Transverse colon (tissue), 4 donors: ENCODE results near the gene DYNC1LI2. TPM values are rescaled to one million over a fixed set of nuclear protein-coding genes. Genes with fewer than 3 reads are reported as not detected.
"Not testable (repeated sequence)": the region's sequence is repeated elsewhere in the genome, so short reads cannot be mapped to it uniquely, and the experiment has no call there.

Experiments
- DNase-seq: peaks from one replicate; pipeline ENCODE4 v3.0.0-alpha.2; 2019
- H3K27ac ChIP-seq, 4 donors: fragments of 200-600 bp; sonication (generic); 2 replicates each; pipeline ENCODE4 v1.5.1; 2016 to 2018; ENCODE audit warnings: inconsistent platforms in 4 of 4
- H3K27me3 ChIP-seq: fragments of 200-600 bp; sonication (generic); 2 replicates; pipeline ENCODE4 v1.5.1; 2017; ENCODE audit warnings: inconsistent platforms
- H3K36me3 ChIP-seq, 4 donors: fragments of 200-600 bp; sonication (generic); 2 replicates each; pipeline ENCODE4 v1.5.1; 2017 to 2019; ENCODE audit warnings: inconsistent platforms in 4 of 4
- H3K4me1 ChIP-seq, 4 donors: fragments of 200-600 bp; sonication (generic); 2 replicates each; pipeline ENCODE4 v1.5.1; 2017 to 2020; ENCODE audit warnings: inconsistent platforms in 4 of 4
- H3K4me3 ChIP-seq, 4 donors: fragments of 200-600 bp; sonication (generic); 1 replicate in 1 of 4; 2 replicates in 3 of 4; pipeline versions ENCODE4 v1.5.1 to v1.6.1; 2017 to 2019; ENCODE audit warnings: inconsistent platforms in 4 of 4
- H3K9me3 ChIP-seq, 2 donors: fragments of 200-600 bp; sonication (generic); 2 replicates each; pipeline ENCODE4 v1.5.1; 2017 to 2019; ENCODE audit warnings: inconsistent platforms in 2 of 2
- EP300 ChIP-seq: sonication (generic); formaldehyde crosslinking; IDR thresholded peaks from one replicate; pipeline ENCODE4 v1.6.1; 2017; ENCODE audit warnings: antibody characterized with exemption, low read depth
- POLR2A ChIP-seq: fragments of 450-650 bp; IDR thresholded peaks from one replicate; pipeline ENCODE4 v1.6.1; 2016; ENCODE audit warnings: antibody characterized with exemption, mild to moderate bottlenecking, moderate library complexity
- POLR2AphosphoS5 ChIP-seq, 3 donors: sonication (generic); formaldehyde crosslinking; IDR thresholded peaks; one replicate each; pipeline ENCODE4 v1.6.1; 2016; ENCODE audit warnings: antibody characterized with exemption in 3 of 3
- WGBS, 2 donors: methylation state at CpG; one replicate each; pipeline ENCODE4 v1.1.5; 2018; ENCODE audit warnings: low coverage in 1 of 2; 5-methylcytosine and 5-hydroxymethylcytosine counted together
- in situ Hi-C, 4 donors: fragments of 200-750 bp; cut with MboI; loops; one replicate each; pipeline versions ENCODE4 v1.15.0 to v1.15.1; 2017; ENCODE audit warnings: low sequenced_read_pairs in 3 of 4, low pct_ligation_motif_present in 1 of 4, low pct_unique_long_range_greater_than_20kb in 1 of 4
- intact Hi-C: fragments of 100-400 bp; cut with DNase I; formaldehyde crosslinking; loops from one replicate; pipeline ENCODE4 v1.15.1; 2023; ENCODE audit warnings: low total_unique reads
- total RNA-seq, 4 donors: library from RNA; depleted of rRNA; stranded (reverse); fragments of >200 nt; gene quantifications; one replicate each; pipeline ENCODE4 v1.1.0, GENCODE V29; 2016
- TF ChIP-seq, protein P1 (sequence below), 5 experiments: fragments of 200-600 bp in 3 of 5; fragments of 450-650 bp in 2 of 5; sonication (generic) in 3 of 5; IDR thresholded peaks; 1 replicate in 2 of 5; 2 replicates in 3 of 5; pipeline ENCODE4 v1.5.1; 2016 to 2017; ENCODE audit warnings: antibody characterized with exemption in 5 of 5, inconsistent platforms in 3 of 5, mild to moderate bottlenecking in 2 of 5, moderate library complexity in 1 of 5

DYNC1LI2 gene
- total RNA-seq: 100 to 1,000 TPM; 199 to 393 (median 284) TPM

DNA sequence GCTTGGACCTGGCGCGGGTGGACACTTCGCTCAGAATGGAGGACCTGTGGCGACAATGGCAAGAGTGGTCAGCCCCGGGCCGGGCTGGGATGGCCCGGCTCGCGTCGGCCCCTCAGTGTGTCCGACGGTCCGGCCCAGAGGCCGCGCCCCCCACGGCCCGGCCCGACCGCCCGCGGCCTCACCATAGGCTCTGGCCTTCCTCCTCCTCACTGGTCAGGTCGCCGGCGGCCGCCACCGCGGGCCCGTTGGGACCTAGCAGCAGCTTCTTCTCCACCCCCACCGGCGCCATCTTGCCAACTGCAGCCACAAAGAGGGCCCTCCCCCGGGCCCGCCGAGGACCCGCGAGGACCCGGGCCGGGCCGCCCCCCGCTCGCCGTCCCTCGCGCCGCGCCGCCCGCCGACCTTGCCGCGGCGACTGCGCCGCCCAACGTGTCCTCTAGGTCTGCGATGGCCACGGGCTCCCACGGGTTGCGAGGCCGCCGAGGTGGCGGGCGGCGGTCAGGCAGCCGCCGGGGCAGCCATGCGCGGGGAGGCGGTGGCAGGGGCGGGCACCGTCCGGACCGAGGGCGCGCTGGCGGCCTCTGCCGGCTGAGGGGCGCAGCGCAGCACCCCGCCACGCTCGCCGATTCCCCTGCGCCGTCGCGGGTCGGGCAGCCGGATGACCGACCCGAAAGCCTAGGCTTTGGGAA is at the start of gene DYNC1LI2:
TSS of gene DYNC1LI2 (minus strand) at position 307 of the 689 bp plus-strand sequence. CDS start at position 289, 18 bp downstream.
- Histone ChIP-seq H3K27me3 (no peaks in the 10 kb centered on the region), H3K27ac (peak within 1 kb of the TSS; percentile 92 to 98 (median 95)), H3K4me1 (peaks cover 17 to 47% (median 34%) of the 10 kb centered on the region in 4 donors), H3K4me3 (peak within 1 kb of the TSS; percentile 95 to 100 (median 98)), H3K9me3 (no peaks in the 10 kb centered on the region), H3K36me3 (peaks cover 0 to 4% (median 0%) of the 10 kb centered on the region in 4 donors)
- intact Hi-C loops: no loop called here
- DNase-seq: peak; percentile 77
- TF ChIP-seq EP300 (no peak), POLR2A (peak; percentile 34), POLR2AphosphoS5 (IDR thresholded peaks at IDR 0.05) (peak in 1 of 3 donors; percentile 29)
- TF ChIP-seq, protein P1, sequence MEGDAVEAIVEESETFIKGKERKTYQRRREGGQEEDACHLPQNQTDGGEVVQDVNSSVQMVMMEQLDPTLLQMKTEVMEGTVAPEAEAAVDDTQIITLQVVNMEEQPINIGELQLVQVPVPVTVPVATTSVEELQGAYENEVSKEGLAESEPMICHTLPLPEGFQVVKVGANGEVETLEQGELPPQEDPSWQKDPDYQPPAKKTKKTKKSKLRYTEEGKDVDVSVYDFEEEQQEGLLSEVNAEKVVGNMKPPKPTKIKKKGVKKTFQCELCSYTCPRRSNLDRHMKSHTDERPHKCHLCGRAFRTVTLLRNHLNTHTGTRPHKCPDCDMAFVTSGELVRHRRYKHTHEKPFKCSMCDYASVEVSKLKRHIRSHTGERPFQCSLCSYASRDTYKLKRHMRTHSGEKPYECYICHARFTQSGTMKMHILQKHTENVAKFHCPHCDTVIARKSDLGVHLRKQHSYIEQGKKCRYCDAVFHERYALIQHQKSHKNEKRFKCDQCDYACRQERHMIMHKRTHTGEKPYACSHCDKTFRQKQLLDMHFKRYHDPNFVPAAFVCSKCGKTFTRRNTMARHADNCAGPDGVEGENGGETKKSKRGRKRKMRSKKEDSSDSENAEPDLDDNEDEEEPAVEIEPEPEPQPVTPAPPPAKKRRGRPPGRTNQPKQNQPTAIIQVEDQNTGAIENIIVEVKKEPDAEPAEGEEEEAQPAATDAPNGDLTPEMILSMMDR (IDR thresholded peaks at IDR 0.05): peak; percentile 53 to 91 (median 78)
- in situ Hi-C loops: no loop called here
- 1% methylated on average over 52 of the region's 90 CpGs; no CpG with 5 or more reads in 1 of the 2 donors for WGBS, 2 donors

DNA sequence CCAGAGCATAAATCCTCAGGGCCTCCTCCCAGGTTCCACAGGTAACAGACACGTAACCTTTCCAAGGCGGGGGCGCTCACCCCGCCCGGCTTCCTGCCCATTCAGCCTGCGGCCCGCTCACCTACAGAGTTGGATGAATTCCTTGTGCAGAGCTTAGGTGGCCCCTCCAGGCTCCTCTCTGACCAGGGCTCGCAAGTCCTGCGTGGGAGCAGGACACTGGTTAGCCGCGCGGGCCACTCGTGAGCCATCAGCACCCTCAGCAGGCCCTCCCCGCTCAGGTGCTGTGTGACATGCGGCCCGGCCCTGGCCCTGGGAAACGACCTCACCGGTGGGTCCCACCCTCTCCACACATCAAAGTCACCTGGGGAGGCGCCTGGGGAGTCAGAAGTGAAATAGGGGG is 49.4 kb upstream of the DYNC1LI2 start:
- Histone ChIP-seq H3K4me3 (no peak overlapping the region), H3K27me3 (no peaks in the 10 kb centered on the region), H3K4me1 (no peaks in the 10 kb centered on the region), H3K36me3 (peaks cover 0 to 37% (median 17%) of the 10 kb centered on the region in 4 donors), H3K27ac (no peak overlapping the region), H3K9me3 (no peaks in the 10 kb centered on the region)
- no peak for TF ChIP-seq POLR2A
- no peak for TF ChIP-seq EP300
- TF ChIP-seq, protein P1 (IDR thresholded peaks at IDR 0.05): no peak
- no peak for TF ChIP-seq POLR2AphosphoS5 (IDR thresholded peaks at IDR 0.05)
- WGBS, 2 donors: 90% methylated on average over 14 of the region's 19 CpGs; no CpG with 5 or more reads in 1 of the 2 donors
- no peak for DNase-seq
- intact Hi-C loops (no loop called here), in situ Hi-C loops (no loop called here)

DNA sequence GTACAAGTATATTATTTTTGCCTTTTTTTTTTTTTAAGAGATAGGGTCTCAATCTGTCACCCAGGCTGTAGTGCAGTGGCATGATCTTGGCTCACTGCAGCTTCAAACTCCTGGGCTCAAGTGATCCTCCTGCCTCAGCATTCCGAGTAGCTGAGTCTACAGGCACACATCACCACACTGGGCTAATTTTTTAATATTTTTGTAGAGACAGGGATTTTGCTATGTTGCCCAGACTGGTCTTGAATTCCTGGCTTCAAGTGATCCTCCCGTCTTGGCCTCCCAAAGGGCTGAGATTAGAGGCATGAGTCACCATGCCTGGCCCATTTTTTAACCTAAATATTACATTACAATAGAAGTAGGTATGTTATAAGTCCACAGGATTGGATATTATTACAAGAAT is 46.8 kb upstream of the DYNC1LI2 start:
- Histone ChIP-seq H3K9me3 (no peaks in the 10 kb centered on the region), H3K27ac (no peak overlapping the region), H3K4me3 (no peak overlapping the region), H3K27me3 (no peaks in the 10 kb centered on the region), H3K36me3 (peaks cover 0 to 11% (median 4%) of the 10 kb centered on the region in 4 donors), H3K4me1 (no peaks in the 10 kb centered on the region)
- WGBS, 2 donors: 83 to 88% methylated on average over 2 of the region's 2 CpGs
- in situ Hi-C loops (no loop called here), intact Hi-C loops (no loop called here)
- TF ChIP-seq EP300: no peak
- TF ChIP-seq, protein P1 (IDR thresholded peaks at IDR 0.05): no peak
- TF ChIP-seq POLR2AphosphoS5 (IDR thresholded peaks at IDR 0.05): no peak
- no peak for TF ChIP-seq POLR2A
- no peak for DNase-seq

DNA sequence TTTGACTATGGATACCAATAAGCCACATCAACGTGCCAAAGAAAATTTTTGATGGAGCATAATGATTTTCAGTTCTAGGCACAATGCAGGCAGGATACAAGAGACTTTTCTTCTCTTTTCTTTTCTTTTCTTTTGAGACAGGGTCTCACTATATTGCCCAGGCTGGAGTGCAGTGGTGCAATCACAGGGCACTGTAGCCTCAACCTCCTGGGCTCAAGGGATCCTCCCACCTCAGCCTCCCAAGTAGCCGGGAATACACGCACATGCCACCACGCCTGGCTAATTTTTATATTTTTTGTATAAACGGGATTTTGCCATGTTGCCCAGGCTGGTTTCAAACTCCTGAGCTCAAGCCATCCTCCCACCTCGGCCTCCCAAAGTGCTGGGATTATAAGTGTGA is 42.6 kb upstream of the DYNC1LI2 start:
- 83 to 85% methylated on average over 6 of the region's 6 CpGs for WGBS, 2 donors
- H3K27ac ChIP-seq, in situ Hi-C loops, H3K36me3 ChIP-seq, H3K9me3 ChIP-seq, H3K27me3 ChIP-seq, H3K4me1 ChIP-seq, DNase-seq, intact Hi-C loops, H3K4me3 ChIP-seq: not testable (repeated sequence)
